PC-3 (cell line): ENCODE measurements around the gene MXI1. TPM values are rescaled to one million over a fixed set of nuclear protein-coding genes. Genes with fewer than 3 reads are reported as not detected.

Source experiments
- ATAC-seq: fragments of 200-7000 bp; cut with Tn5 transposase; 2 replicates; pipeline ENCODE4 v1.9.1; 2020; ENCODE audit warnings: mild to moderate bottlenecking, moderate library complexity
- BruUV-seq: library from RNA; stranded (reverse); fragments of 400-500 nt; replicated peaks from 2 replicates; lab custom pipeline; 2021; lab: Mats Ljungman, UMichigan
- CTCF ChIA-PET: fragments of 300-600 bp; sonication (Branson Sonifier 250); formaldehyde crosslinking; loops from one replicate; lab custom pipeline; 2022; ENCODE audit warnings: antibody characterized with exemption; lab: Charles Lee
- POLR2A ChIA-PET: fragments of 300-600 bp; sonication (Branson Sonifier 250); formaldehyde crosslinking; loops from one replicate; lab custom pipeline; 2022; ENCODE audit warnings: antibody characterized with exemption; ENCODE audit not compliant: unreplicated experiment; lab: Charles Lee
- DNase-seq: peaks from one replicate; pipeline ENCODE4 v3.0.0-alpha.2; 2015
- H2AFZ ChIP-seq: fragments of 300-600 bp; sonication (generic); 2 replicates; pipeline ENCODE4 v1.6.0; 2016; ENCODE audit warnings: antibody characterized with exemption, low read length
- H3F3A ChIP-seq: fragments of 300-600 bp; sonication (generic); one replicate; pipeline ENCODE4 v1.6.0; 2017; ENCODE audit warnings: antibody characterized with exemption, low read length, control low read depth, mild to moderate bottlenecking; ENCODE audit not compliant: unreplicated experiment
- H3K27ac ChIP-seq: fragments of 300-600 bp; sonication (generic); 2 replicates; pipeline ENCODE4 v1.5.1; 2016; ENCODE audit warnings: mild to moderate bottlenecking, low read length
- H3K27me3 ChIP-seq: fragments of 300-600 bp; sonication (generic); 2 replicates; pipeline ENCODE4 v1.6.1; 2016; ENCODE audit warnings: low read length, mixed read lengths
- H3K36me3 ChIP-seq: fragments of 300-600 bp; sonication (generic); 2 replicates; pipeline ENCODE4 v1.6.1; 2016; ENCODE audit warnings: low read depth, mixed run types, low read length, mixed read lengths
- H3K4me1 ChIP-seq: fragments of 300-600 bp; sonication (generic); 2 replicates; pipeline ENCODE4 v1.5.1; 2016; ENCODE audit warnings: low read length; ENCODE audit not compliant: insufficient read depth
- H3K4me2 ChIP-seq: fragments of 300-600 bp; sonication (generic); 2 replicates; pipeline ENCODE4 v1.6.0; 2016; ENCODE audit warnings: low read length
- H3K4me3 ChIP-seq: fragments of 300-600 bp; sonication (generic); 2 replicates; pipeline ENCODE4 v1.5.1; 2016; ENCODE audit warnings: mild to moderate bottlenecking, low read length, mixed read lengths
- H3K79me2 ChIP-seq: fragments of 300-600 bp; sonication (generic); 2 replicates; pipeline ENCODE4 v1.6.1; 2017; ENCODE audit warnings: low read length, mixed read lengths
- H3K9ac ChIP-seq: fragments of 300-600 bp; sonication (generic); 2 replicates; pipeline ENCODE4 v1.6.0; 2016; ENCODE audit warnings: mild to moderate bottlenecking, low read length
- H3K9me2 ChIP-seq: fragments of 300-600 bp; sonication (generic); replicated peaks from 2 replicates; pipeline ENCODE4 v1.6.1; 2016; ENCODE audit warnings: mixed run types, low read length, mixed read lengths
- H3K9me3 ChIP-seq: fragments of 300-600 bp; sonication (generic); 2 replicates; pipeline ENCODE4 v1.6.1; 2016; ENCODE audit warnings: low read length, mixed read lengths
- H4K20me1 ChIP-seq: fragments of 300-600 bp; sonication (generic); 2 replicates; pipeline ENCODE4 v1.6.1; 2016; ENCODE audit warnings: low read length, mixed read lengths
- EZH2 ChIP-seq: fragments of 300-600 bp; sonication (generic); IDR thresholded peaks from one replicate; pipeline ENCODE4 v1.6.1; 2017; ENCODE audit warnings: antibody characterized with exemption, mild to moderate bottlenecking, low read length; ENCODE audit not compliant: unreplicated experiment
- EZH2phosphoT487 ChIP-seq: fragments of 300-600 bp; sonication (generic); IDR thresholded peaks from 2 replicates; pipeline ENCODE4 v1.6.1; 2018; ENCODE audit warnings: mild to moderate bottlenecking, antibody characterized with exemption, low read length, borderline replicate concordance
- intact Hi-C: fragments of 100-400 bp; cut with micrococcal nuclease; formaldehyde crosslinking; loops from 2 replicates; pipeline ENCODE4 v1.9.0; 2023
- total RNA-seq: library from RNA; depleted of rRNA; stranded (reverse); fragments of >200 nt; gene quantifications from 2 replicates; pipeline ENCODE4 v1.2.3, GENCODE V29; 2014
- TF ChIP-seq, protein P1 (sequence below): fragments of 300-600 bp; sonication (generic); conservative IDR thresholded peaks from 2 replicates; pipeline ENCODE4 v1.5.1; 2017; ENCODE audit warnings: antibody characterized with exemption, low read depth, mild to moderate bottlenecking, low read length

MXI1 gene
- total RNA-seq, 1 experiment from 2014 or later, result 18.0 TPM

DNA sequence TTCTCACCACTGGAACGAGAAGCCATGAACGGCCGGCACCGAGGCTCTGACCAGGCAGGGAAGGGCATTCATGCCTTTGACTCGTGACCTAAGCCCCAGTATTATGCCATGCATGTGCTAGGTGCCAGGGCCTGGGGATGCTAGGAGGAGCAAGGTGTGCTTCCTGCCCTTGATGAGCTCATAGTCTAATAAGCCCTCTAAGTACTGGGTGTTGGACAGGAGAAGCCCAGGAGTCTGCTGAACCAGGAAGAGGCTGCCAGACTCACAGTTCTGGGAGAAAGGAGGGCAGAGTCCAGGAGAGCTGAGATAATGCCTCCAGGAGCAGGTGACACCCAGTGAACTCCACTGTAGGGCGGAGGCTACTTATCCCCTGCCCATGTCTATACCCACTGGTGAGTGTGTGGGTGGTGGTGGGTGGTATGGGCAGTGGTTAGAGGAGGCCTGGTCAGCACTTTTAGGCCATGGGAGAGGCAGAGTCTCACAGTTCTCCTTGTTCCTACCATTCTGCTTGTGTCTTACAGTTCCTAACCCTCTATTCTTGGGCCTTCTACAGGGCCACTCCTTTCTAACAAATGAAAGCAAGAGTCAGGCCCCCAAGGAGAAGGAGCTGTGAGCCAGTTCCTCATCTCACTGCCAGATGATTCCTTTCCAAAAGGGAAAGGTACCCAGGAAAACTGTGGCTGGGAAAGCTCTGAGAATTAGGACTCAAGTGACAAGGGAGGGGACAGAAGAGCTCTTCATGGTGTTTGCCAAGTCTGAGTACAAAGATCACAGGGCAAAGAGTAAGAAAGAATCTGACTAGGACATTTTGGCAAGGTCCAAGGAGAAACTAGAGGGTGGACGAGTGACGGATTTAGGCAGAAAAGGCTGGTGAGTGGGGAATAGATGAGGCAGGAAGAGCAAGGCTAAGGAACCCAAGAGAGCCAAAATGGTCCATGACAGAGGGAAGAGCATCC lies 3.6 kb upstream of the MXI1 start:
- H3K4me2 ChIP-seq, result no peak overlapping the region
- BruUV-seq, result no TSS peak
- H3K27me3 ChIP-seq, result no peaks in the 10 kb centered on the region
- H3F3A ChIP-seq, result no peaks in the 10 kb centered on the region
- no peaks in the 10 kb centered on the region for H4K20me1 ChIP-seq
- intact Hi-C loops, result no loop called here
- no peak for ATAC-seq
- ChIA-PET CTCF (no interaction called here), POLR2A (interaction anchor here (0.7 kb wide), 1 partner anchor 169 kb away, joined by 3 read pairs; no protein-coding TSS in a partner anchor)
- no peak overlapping the region for H3K4me3 ChIP-seq
- H3K36me3 ChIP-seq, result no peaks in the 10 kb centered on the region
- no peak overlapping the region for H3K27ac ChIP-seq
- no peaks in the 10 kb centered on the region for H3K9me2 ChIP-seq
- no peak overlapping the region for H3K9ac ChIP-seq
- no peaks in the 10 kb centered on the region for H3K79me2 ChIP-seq
- no peaks in the 10 kb centered on the region for H3K9me3 ChIP-seq
- DNase-seq, result no peak
- TF ChIP-seq, protein P1, sequence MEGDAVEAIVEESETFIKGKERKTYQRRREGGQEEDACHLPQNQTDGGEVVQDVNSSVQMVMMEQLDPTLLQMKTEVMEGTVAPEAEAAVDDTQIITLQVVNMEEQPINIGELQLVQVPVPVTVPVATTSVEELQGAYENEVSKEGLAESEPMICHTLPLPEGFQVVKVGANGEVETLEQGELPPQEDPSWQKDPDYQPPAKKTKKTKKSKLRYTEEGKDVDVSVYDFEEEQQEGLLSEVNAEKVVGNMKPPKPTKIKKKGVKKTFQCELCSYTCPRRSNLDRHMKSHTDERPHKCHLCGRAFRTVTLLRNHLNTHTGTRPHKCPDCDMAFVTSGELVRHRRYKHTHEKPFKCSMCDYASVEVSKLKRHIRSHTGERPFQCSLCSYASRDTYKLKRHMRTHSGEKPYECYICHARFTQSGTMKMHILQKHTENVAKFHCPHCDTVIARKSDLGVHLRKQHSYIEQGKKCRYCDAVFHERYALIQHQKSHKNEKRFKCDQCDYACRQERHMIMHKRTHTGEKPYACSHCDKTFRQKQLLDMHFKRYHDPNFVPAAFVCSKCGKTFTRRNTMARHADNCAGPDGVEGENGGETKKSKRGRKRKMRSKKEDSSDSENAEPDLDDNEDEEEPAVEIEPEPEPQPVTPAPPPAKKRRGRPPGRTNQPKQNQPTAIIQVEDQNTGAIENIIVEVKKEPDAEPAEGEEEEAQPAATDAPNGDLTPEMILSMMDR, result no peak
- TF ChIP-seq EZH2phosphoT487 (no peak), EZH2 (no peak)
- H3K4me1 ChIP-seq, result no peaks in the 10 kb centered on the region
- H2AFZ ChIP-seq, result no peak overlapping the region

DNA sequence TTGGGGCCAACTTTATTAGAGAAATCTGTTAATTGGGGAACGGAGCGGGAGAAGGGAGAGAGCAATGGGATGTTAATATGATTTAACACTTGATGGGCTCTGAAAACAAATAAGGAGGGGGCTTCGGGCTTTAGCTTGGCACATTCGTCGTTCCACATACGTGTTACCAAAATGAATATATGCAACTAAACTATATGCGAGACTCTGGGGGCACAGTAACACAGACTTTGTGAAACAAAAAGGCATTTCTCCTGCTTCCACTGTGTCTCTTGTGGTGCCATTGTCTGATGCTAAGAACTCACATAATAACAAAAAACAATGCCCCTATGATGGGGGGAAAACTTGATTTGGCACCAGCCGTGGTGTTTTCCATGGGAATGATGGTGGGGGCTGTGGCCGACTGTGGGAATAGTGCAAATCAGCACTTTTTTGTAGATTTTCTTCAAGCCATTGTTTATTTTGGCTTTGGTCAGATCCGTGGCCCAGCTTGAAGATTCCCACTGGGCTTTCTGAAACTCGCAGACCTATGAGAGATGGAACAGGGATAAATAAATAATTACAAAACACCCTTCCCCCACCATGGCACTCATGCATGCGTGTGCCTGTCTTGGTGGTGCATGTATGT lies 2.2 kb upstream of the MXI1 start:
- Histone ChIP-seq H3K4me1 (no peaks in the 10 kb centered on the region), H4K20me1 (no peaks in the 10 kb centered on the region), H3K4me3 (no peak overlapping the region), H3F3A (no peaks in the 10 kb centered on the region), H3K9ac (no peak overlapping the region), H3K9me3 (no peaks in the 10 kb centered on the region), H3K36me3 (no peaks in the 10 kb centered on the region), H3K79me2 (no peaks in the 10 kb centered on the region), H3K9me2 (no peaks in the 10 kb centered on the region), H2AFZ (no peak overlapping the region), H3K27me3 (no peaks in the 10 kb centered on the region), H3K27ac (no peak overlapping the region), H3K4me2 (no peak overlapping the region)
- ChIA-PET CTCF (no interaction called here), POLR2A (no interaction called here)
- DNase-seq, result no peak
- intact Hi-C loops, result loop anchor here (5.0 kb wide), 1 partner anchor 33 kb away; no protein-coding TSS in a partner anchor
- TF ChIP-seq EZH2, result no peak
- TF ChIP-seq EZH2phosphoT487, result no peak
- TF ChIP-seq, protein P1, result no peak
- no TSS peak for BruUV-seq
- no peak for ATAC-seq
